Stimulated activated CD8-positive, alpha-beta memory T cell treated with anti-CD3 and anti-CD28 coated beads, Interleukin-4, amount 100 ng/mL, for 24 hours (primary cell): Measurements from ENCODE around the gene SFXN5.
"Not testable (repeated sequence)": the region's sequence is repeated elsewhere in the genome, so short reads cannot be mapped to it uniquely, and the experiment has no call there.

ENCODE experiments used
- DNase-seq: peaks from one replicate; pipeline ENCODE4 v3.0.0-alpha.2; 2020; ENCODE audit warnings: low read depth

SFXN5 gene

DNA sequence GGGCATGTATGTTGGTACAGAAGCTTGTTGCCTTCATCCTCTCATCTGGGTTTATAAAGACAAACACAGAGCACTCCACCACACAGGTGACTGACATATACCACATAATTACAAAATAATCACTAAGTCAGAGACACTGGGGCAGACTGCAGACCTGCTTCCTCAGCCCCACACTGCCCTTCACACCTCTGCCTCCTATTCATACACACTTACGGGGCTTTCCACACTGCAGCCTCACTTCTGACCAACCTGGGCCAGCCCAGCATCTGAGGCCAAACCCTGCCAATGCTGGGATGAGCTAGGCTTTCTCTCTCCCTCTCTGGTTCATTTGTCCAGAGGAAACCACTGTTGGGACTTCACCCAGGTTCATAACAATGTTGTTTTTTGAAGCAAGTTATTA is 149.7 kb downstream of the SFXN5 start:
- no peak for DNase-seq

DNA sequence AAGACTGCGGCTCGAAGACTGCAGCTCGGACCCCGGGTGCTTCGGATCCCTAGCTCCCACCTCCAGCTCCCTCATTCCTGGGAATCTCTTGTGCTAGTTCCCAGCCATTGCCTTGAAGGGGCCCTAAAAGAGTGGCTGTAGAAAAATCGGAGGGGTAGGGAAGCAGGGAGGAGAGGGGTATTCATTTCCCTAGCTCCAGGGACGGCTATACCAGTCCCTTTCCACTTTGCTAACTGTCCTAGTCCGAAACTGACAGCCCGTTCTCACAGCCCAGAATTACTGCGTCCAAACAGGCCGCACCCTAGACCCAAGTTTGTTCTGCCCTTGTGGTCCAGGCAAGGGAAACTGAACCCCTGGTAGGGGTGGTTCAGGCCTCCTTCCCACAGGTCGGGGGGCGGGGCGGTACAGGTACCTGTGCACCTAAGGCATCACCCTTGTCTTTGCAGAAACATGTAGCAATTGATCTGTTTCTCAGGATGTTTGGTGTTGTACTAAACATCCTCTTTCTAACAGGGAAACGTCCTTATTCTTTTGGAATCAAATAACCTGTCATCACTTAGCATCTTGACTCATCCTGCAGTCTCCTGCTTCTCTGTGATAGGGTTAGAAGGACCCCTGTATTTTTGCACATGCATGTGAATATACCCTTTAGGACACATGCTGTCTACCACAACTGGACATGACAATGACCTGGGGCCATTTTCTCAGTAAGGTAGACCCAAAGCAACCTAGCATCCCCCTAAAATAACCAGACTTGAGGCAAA is 150.2 kb downstream of the SFXN5 start:
- DNase-seq = no peak

DNA sequence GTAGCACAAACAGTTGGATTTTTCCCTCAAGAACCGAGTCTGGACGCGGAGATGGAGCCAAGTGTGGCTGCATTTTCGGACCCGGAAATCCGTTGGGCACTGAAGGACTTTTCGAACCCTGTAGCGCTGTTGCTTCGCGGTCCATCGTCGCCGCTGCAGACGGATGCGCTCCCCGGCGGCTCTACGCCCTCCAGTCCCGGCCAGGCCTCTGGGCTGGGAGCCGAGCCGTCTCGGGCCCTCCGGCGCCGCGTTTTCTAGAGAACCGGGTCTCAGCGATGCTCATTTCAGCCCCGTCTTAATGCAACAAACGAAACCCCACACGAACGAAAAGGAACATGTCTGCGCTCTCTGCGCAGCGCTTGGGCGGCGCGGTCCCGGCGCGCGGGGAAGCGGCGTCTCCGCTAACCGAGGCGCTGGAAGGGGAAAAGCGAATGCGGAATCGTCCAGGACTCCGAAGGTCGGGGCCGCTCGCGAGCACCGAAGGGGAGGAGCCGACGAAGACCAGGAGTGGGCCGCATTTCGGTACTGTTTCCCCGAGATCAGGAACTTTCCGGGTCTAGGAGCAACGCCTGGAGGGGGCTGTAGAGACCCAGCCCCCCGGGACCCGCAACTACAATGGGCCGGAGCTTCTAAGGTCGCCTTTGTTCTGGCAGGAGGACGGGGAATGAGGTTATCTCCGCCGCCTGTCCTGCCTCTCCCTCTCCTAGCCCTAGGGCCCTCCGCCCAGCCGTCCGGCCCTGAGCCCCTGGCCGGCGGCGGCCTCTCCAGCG is 151.0 kb downstream of the SFXN5 start:
- DNase-seq = peak; percentile 21

DNA sequence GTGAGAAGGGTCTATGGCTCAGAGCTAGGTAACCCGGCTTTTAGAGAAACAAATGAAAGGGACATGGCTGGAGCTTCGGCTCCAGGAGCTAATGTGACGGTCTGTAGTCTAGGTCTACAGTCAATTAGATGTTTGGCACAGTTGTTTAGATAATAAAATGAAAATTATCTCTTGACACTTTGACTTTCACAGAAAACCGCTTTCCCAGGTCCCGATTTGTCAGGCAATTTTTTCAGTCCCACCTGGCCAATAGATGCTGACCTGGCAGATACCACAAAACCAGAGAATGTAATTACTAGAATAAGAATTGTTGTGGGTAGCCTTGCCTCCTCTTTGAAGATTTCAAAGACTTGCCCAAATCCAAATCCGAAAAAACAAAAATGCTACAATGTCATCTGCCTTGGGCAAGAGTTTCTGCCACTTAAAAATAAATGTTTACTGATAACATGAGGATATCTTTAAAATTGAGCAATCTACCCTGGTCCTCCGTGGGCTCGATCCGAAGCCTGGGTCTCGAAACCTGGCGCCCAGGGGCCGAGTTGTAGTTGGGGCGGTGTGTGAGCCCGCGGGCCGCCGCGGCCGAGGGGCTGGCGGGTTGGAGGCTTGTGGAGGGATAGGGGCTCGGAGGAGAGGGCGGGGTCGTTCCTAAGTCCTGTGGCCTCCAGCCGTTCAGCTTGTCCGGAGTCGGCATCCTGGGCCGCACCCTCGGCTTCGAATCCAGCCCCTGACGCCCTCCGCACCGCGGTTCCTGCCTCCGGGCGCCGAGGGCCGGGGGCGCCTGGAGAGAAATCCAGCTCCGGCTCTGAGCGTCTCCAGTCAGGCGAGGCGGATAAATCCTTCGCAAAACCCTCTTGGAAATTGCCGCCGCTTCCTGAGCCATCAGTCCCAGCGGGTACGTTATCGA is 151.8 kb downstream of the SFXN5 start:
- no peak for DNase-seq

DNA sequence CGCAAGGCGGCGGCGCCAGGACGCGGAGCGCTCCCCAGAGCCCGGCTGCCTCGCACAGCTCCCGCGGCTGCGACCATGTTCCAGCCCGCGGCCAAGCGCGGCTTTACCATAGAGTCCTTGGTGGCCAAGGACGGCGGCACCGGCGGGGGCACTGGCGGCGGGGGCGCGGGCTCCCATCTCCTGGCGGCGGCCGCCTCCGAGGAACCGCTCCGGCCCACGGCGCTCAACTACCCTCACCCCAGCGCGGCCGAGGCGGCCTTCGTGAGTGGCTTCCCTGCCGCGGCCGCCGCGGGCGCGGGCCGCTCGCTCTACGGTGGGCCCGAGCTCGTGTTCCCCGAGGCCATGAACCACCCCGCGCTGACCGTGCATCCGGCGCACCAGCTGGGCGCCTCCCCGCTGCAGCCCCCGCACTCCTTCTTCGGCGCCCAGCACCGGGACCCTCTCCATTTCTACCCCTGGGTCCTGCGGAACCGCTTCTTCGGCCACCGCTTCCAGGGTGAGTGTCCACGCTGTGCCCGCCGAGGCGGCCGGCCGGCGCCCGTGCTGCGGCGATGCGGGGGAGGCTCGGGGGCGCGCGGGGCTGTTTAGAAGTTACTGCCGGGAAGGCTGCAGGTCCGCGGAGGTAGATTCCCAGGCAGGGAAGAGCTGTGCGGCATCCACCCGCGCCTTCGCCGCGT is 153.5 kb downstream of the SFXN5 start:
- DNase-seq = no peak

DNA sequence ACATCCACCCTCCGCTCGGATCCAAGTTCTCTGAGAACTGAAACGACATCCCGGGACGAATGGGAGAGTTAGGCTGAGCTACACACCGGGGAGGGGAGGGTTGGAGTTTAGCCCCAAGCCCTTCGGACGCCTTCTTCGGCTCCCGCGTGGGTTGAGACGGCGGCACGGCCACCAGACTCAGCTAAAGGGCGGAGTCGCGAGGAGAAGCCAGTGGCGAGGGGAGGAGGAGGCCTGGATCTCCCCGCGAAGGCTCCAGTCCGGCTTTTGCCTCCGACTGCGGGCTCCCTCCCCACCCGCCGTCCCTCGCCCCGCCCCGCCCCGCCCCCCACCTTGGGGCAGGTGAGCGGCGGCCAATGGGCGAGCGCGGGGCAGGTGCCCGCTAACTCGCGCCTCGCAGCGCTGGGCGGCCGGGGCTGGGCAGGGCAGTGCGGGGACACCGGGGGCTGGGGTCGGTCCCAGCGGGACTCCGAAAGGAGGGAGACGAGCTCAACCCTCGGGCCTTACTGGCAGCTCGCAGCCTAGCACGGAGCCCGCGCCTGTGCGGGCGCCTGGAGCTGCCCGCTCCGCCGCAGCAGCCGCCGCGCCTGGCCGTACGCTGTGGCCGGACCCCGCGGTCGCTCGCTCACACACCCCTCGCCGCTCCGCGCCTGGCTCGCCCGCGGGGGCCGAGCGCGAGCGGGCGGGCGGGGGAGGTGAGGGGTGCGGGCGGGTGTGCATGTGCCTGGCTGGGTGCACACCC is 154.2 kb downstream of the SFXN5 start, which contains the start of gene EMX1:
Gene EMX1, plus strand, starts transcription at position 382 of the 739 bp plus-strand sequence. Its CDS starts 334 bp downstream, at position 716.
- peak; percentile 50 for DNase-seq

DNA sequence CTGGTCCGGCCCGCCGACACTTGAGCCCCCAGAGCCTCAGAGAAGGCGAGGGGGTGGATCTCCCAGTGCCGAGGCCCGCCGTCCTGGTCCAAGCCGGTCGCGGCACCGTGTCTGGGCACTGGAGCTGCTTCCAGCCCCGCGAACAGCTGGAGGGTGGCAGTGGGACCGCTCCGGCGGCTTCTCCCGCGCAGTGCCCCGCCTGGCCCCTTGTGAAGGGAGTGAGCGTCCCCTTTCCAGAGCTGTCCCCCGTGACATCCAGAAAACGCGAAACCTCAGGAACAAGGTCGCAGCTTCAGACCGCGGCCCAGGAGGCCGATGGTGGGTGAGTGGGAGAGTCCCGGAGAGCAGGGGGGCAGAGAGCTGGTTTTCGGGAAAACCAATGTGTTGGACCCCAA is 154.8 kb downstream of the SFXN5 start:
- no peak for DNase-seq

DNA sequence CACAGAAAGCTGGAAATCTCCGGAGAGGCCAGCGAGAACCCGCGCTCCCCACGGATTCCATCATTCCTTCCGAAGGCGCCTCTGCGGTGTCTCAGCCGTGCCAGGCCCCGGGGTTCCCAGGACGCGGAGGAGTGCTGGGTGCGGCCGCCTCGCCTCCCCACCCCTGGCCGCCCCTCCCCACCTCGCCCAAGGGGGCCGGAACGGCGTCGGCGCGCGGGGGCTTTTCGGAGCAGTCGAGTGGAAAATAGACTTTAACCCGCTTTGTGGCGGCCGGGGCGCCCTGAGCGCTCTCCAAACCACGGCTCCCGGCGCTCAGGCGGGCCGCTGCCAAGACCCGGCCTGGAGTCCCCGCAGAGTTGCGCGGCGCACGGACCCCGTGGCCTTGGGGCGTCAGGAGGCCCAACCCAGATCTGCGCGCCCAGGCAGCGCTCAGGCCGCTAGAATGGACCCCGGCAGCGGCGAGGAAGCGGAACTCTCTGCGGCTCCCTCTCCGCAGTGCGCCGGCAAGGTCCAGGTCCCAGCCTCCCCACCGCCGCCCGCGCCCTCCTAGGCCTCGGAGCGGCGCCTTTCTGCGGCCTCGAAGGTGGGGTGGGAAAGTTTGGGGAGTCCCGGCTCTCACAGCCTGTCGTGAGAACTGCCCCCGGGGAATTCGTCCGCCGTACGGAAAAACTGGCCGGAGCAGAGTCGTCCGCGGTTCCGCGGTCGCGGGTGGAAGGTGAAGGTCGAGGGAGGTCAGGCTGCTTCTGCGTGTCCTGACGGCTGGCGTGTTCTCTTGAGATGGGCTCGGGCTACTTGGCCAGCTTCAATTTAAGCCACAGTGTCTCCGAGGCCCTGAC is 155.4 kb downstream of the SFXN5 start:
- no peak for DNase-seq

DNA sequence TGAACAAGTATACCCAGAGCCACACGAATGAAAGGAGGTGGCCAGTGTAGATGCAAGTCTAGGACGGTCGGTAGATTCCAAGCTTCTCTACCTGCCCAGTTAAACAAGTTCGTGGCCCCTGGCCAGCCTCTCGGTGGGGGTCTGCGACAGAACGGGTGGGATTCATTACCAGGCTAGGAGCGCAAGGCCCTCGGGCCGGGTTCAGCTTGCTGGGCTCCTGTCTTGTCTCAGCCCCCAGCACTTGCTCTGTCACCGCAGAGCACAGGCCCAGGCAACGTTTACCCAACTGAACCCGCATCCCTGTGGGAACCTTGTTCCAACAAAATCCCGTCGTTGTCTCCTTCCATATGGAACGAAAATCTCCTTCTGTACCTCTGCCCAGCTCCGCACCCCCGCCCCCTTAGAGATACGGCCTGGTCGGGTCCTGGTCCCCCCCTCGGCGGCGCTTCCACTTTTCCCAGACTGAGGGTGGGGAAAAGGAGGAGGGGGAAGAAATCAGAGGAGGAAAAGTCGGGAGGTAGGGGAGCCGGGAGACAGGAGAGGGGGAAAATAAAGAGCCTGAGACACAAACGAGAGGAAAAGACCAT is 156.1 kb downstream of the SFXN5 start:
- DNase-seq = no peak

DNA sequence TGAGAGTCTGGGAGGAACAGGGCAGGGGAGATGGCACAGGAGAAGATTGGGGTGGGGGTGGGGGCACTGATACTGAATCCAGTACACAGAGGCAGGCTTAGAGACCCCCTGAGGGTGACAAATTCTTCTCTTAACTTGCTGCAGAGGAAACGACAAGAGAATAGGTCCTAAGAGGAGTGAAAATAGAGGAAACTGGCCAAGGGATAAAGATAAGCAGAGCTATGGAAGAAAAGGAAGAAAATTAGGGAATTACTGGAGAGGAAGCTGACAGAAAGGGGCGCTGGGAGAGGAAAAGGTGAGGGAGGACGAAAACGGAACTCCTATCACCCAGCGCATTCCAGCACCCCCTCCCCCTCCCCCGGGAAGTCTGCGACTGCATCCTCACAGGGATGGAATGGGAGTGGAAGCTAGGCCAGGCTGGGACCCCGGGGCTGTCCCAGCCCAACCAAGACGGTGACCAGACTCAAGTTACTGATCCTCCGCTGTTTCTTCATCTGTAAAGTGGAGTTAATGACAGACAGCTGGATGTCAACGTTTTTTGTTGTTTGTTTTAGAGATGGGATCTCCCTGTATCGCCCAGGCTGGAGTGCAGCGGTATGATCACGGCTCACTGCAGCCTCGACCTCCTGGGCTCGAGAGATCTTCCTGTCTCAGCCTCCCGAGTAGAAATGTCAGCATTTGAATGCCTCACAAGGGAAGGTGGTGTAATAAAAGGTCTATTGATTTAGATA is 156.8 kb downstream of the SFXN5 start:
- no peak for DNase-seq

DNA sequence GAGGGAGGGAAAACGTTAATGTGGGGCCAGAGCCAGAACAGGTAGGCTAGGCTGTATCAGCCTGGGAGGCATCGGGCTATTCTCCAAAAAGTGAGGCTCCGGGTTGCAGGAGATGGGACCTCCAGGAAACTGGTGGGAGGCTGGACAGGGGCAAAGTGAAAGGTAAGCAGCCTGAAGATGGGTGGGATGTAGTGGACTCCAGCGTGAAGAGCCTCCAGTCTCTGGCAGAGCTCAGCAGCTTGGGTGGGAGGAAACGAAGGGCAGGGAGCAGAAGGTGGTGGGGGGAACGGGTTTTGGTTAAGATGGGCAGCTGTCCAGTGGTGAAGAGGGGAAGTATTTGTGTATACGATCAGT is 157.3 kb downstream of the SFXN5 start:
- no peak for DNase-seq

DNA sequence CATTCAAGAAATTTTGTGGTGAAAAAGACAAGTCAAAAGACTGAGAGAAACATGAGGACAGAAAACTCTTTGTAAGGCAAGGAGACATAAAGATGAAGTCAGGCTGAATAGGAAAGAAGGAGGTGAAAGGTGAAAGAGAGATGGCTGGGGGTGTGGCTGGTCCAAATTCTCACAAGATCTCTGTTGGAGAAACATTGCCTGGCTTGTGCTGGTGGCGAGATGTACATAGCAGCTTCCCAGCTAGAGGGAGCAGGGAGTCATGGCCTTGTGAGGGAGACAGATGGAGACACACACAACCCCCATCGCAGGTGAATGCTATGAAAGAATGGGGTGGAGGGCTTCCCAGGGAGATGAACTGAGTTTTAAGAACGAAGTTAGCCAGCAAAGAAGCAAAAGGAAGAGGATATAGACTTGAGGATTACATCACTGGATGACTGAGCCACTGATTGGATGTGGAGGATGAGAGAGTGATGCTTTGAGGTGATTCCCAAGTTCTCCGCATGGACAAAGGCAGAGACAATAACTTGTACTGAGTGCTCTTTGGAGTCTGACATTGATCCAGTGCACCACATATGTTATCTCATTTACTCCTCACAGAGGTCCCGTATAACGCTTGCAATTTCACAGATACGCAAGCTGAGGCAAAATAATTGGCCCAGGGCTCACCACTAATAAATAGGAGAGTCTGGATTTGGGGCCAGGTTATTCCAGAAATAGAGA is 157.9 kb downstream of the SFXN5 start:
- DNase-seq = no peak

DNA sequence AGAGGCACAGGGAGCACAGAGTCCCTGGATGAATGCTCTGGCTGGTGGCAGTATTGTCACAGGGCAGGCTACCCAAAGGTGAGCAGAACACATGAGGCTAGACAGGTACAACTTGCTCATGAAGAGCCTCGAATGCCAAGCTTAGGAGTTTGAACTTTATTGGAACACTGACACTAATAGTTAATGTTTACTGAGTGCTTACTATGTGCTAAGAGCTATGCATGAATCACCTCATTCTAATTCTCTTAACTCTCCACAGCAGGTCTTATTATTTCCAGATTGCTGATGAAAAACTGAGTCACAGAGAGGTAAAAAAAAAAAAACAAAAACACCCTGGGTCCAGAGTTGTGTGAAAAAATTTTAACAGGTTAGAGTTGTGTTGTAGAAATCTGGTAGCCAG is 160.3 kb downstream of the SFXN5 start:
- DNase-seq = no peak

DNA sequence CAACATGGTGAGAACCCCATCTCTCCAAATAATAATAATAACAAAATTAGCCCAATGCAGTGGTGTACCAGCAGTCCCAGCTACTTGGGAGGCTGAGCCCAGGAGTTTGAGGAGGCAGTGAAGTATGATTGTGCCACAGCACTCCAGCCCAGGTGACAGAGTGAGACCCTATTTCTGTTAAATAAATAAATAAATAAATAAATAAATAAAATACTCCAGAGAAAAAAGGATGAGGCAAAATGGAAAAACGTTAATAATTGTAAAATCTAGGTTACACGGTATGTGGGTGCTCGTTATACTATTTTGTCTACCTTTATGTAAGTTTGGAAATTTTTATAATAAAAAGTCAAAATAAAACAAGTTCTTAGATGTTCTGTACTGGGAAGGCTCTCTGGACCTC is 162.8 kb downstream of the SFXN5 start:
- DNase-seq = no peak

DNA sequence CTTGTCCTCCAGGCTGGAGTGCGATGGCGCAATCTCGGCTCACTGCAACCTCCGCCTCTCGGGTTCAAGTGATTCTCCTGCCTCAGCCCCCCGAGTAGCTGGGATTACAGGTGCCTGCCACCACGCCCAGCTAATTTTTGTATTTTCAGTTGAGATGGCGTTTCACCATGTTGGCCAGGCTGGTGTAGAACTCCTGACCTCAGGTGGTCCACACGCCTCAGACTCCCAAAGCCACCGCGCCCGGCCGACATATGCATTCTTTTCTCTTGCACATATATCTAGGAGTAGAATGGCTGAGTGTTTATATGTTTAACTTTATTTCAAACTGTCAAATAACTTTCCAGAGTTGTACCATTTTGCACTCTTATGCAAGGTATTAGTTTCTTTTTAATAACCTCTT is 164.1 kb downstream of the SFXN5 start:
- DNase-seq = not testable (repeated sequence)

DNA sequence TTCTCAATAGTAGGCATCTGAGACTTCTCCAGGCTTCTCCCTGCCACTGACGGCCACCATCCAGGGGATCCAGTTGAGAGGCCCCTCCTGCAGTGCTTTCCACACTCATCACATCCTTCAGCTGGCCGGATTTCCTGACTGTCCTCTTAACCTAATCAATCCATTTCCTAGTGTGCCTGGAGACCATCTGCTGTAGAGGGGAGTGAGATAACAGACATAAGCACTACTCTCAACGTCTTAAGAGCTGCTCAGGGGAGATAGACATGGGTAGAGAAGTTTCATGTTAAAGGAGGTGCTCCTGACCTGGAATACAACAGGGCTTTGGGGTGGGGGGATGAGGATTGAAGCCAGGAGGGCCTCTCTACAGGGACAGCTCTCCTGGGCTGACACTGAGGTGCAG is 170.1 kb downstream of the SFXN5 start:
- no peak for DNase-seq

DNA sequence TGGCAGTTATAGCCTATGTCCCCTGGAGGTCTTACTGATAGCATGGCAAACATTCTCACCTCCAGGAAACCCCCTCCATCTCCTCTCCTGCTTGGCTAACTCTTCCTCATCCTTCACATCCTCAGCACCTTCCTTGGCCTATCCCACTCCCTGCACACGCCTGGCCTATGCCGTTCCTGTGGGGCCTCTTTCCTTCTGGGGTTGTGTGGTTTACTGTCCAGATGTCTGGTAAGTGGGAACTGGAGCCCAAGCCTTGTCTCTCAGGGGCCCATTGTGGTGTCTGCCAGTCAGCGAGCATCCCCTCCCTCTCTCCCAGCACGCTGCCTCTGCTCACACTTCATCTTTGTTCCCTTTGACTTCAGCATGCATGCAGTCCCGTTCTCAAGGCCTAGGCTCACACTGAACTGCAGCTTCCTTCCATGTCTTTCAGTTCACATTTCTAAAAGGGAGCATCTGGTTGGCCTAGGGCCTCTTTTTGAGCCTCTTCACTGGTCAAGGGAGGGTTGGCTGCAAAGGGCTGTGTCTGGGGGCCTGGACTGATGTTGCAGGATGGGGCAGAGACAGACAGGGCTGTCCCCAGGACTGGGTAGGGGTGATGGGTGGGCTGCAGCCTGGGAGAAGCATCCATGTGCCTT is 171.2 kb downstream of the SFXN5 start:
- no peak for DNase-seq

DNA sequence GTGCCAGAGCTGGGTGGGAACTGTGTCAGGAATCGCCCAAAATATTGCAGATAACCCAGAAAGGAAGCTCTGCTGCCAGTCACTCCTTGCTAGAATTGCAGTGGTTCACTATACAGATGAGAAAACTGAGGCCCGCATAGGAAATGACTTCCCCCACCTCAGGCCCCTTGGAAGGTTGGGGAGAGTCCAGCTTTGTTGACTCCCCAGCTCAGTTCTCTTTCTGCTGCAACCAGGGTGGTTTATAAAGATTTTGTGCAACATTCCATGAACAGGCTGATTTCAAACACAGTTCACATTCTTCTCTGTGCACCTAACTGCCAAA is 173.0 kb downstream of the SFXN5 start:
- no peak for DNase-seq
